Measurements from ENCODE around the gene NAP1L1.

Gene NAP1L1

GRCh38 chr12:76072568-76072967 lies 11.9 kb downstream of the NAP1L1 start:
- ChIA-PET CTCF (no interaction called here), POLR2A (no interaction called here)
- no peak for DNase-seq (ENCODE audit: low read depth, low spot score)
- H3K4me3 ChIP-seq (ENCODE audit: low read depth, low read length), result no peak overlapping the region
- no peak for TF ChIP-seq CTCF (IDR thresholded peaks at IDR 0.05; ENCODE audit: insufficient read depth, low read length, missing control alignments)

DNA sequence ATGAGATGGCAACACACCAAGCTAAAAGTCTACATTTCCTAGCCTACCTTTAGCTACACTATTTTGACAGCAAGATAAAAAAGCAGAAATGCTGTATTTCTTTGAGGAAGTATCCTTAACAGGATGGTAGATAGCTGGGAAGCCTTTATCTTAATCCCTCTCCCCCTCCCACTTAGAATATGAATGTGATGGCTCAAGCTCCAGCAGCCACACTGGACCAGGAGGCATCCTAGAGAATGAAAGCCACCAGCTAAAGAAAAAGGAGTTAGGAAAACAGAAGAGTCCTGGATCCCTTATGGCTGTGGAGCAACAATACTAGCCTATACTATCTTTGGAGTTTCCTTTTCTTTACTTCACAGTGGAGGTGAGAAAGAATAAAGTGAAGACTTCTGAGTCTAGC lies 15.1 kb downstream of the NAP1L1 start:
- CTCF ChIA-PET, result interaction anchor here (1.5 kb wide), 1 partner anchor 32 kb away, joined by 3 read pairs; no protein-coding TSS in a partner anchor
- POLR2A ChIA-PET, result interaction anchor here (0.7 kb wide), 1 partner anchor 517 kb away, joined by 3 read pairs; no protein-coding TSS in a partner anchor
- DNase-seq (ENCODE audit: low read depth, low spot score), result no peak

GRCh38 chr12:76065917-76066316 lies 18.6 kb downstream of the NAP1L1 start:
- POLR2A ChIA-PET, result interaction anchor here (0.6 kb wide), 1 partner anchor 148 kb away, joined by 3 read pairs; no protein-coding TSS in a partner anchor
- CTCF ChIA-PET, result no interaction called here

More for the DNA sequence above, 15.1 kb downstream of the NAP1L1 start:
- no peak overlapping the region for H3K4me3 ChIP-seq (ENCODE audit: low read depth, low read length)
- no peak for TF ChIP-seq CTCF (IDR thresholded peaks at IDR 0.05; ENCODE audit: insufficient read depth, low read length, missing control alignments)

DNA sequence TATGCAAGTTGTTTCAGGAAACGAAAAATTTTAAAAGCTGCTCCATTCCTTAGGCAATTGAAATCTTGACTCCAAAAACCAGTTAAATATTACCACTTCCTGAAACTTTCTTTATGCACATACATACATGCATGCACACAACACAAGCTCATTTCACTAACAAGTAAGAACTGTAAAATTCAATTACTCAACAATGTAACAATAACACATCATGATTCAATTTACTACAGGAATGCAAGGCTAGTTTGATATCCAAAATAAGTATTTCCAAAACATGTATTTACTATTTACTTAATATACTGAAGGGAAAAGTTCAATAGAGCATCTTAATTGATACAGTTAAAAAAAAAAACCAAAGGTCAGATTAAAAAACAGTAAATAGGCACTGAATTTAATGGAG lies 19.6 kb downstream of the NAP1L1 start:
- TF ChIP-seq CTCF (IDR thresholded peaks at IDR 0.05; ENCODE audit: insufficient read depth, low read length, missing control alignments), result no peak
- POLR2A ChIA-PET, result no interaction called here
- no peak for DNase-seq (ENCODE audit: low read depth, low spot score)
- no peak overlapping the region for H3K4me3 ChIP-seq (ENCODE audit: low read depth, low read length)
- CTCF ChIA-PET, result interaction anchor here (1.1 kb wide), 1 partner anchor 10 kb away, joined by 4 read pairs; no protein-coding TSS in a partner anchor

More at GRCh38 chr12:76065917-76066316, 18.6 kb downstream of the NAP1L1 start:
- TF ChIP-seq CTCF (IDR thresholded peaks at IDR 0.05; ENCODE audit: insufficient read depth, low read length, missing control alignments), result no peak
- H3K4me3 ChIP-seq (ENCODE audit: low read depth, low read length), result no peak overlapping the region
- no peak for DNase-seq (ENCODE audit: low read depth, low spot score)

DNA sequence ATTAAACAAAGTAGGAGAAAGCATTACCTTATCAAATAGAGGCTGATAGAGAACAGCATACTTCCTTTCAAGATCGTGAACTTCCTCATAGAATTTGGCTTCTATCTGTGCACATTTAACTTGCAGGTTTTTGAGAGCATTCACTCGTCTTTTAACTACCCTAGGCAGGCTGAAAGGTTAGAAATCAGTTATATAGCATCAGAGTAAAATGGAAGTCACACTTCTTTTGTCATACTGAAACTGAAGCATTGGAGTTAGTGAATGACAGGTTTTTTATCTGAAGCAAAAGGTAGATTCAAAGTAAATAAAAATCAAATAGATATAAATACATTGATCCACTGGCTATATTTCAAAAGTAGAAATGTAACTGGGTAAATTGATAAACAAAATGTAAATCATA lies 24.4 kb downstream of the NAP1L1 start:
- ChIA-PET CTCF (no interaction called here), POLR2A (no interaction called here)
- no peak for TF ChIP-seq CTCF (IDR thresholded peaks at IDR 0.05; ENCODE audit: insufficient read depth, low read length, missing control alignments)
- H3K4me3 ChIP-seq (ENCODE audit: low read depth, low read length), result no peak overlapping the region
- DNase-seq (ENCODE audit: low read depth, low spot score), result no peak

DNA sequence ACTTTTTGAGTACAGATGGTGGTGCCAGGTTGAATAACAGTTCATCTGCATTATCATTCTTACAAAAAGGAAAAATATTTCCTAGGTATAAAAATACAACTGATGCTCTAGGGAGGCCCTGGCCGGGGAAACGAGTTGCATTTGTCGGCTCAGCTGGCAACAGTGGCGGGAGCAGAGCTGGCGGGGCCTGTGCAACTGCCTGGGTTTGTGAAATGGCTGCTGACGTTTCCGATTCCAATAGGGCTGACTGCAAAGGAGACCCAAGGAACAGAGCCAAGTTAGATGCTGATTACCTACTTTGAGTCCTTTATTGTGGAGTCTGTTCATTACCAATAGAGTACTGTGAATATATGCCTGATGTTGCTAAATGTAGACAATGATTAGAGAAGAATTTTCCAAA lies 27.2 kb downstream of the NAP1L1 start:
- ChIA-PET CTCF (interaction anchor here (1.2 kb wide), 1 partner anchor 20 kb away, joined by 3 read pairs; no protein-coding TSS in a partner anchor), POLR2A (no interaction called here)
- no peak for TF ChIP-seq CTCF (IDR thresholded peaks at IDR 0.05; ENCODE audit: insufficient read depth, low read length, missing control alignments)
- no peak for DNase-seq (ENCODE audit: low read depth, low spot score)
- no peak overlapping the region for H3K4me3 ChIP-seq (ENCODE audit: low read depth, low read length)

Measured in AG04449 (cell line).